Type B pancreatic cell (in vitro differentiated cells): ENCODE data around the gene PRKACG. TPM values are rescaled to one million over a fixed set of nuclear protein-coding genes. Genes with fewer than 3 reads are reported as not detected.

Experiments used
- DNase-seq: peaks from one replicate; pipeline ENCODE4 v3.0.0; 2021; ENCODE audit warnings: mixed read lengths; ENCODE audit not compliant: unreplicated experiment; ENCODE audit errors: extremely low spot score
- H3K27ac Mint-ChIP-seq: 2 replicates; pipeline ENCODE4 v1.8.0; 2021; ENCODE audit warnings: mild to moderate bottlenecking, mixed read lengths
- H3K27me3 Mint-ChIP-seq: 2 replicates; pipeline ENCODE4 v1.8.0; 2021; ENCODE audit warnings: mixed read lengths
- H3K36me3 Mint-ChIP-seq: 2 replicates; pipeline ENCODE4 v1.8.0; 2021; ENCODE audit warnings: mixed read lengths
- H3K4me1 Mint-ChIP-seq: one replicate; pipeline ENCODE4 v1.8.0; 2021; ENCODE audit warnings: mixed read lengths; ENCODE audit not compliant: unreplicated experiment
- H3K4me3 Mint-ChIP-seq: 2 replicates; pipeline ENCODE4 v1.8.0; 2021; ENCODE audit warnings: mild to moderate bottlenecking, mixed read lengths
- H3K9me3 Mint-ChIP-seq: 2 replicates; pipeline ENCODE4 v1.8.0; 2021; ENCODE audit warnings: mixed read lengths
- total RNA-seq: library from RNA; stranded (reverse); gene quantifications from 2 replicates; pipeline ENCODE4 v1.2.1, GENCODE V29; 2021; ENCODE audit warnings: low replicate concordance
- TF ChIP-seq, protein P1 (sequence below): fragments of 200-600 bp; sonication (generic); conservative IDR thresholded peaks from 2 replicates; pipeline ENCODE4 v1.5.0; 2021; ENCODE audit warnings: antibody characterized with exemption, mild to moderate bottlenecking

PRKACG gene
- total RNA-seq, 1 donor from 2014 or later: not detected

DNA sequence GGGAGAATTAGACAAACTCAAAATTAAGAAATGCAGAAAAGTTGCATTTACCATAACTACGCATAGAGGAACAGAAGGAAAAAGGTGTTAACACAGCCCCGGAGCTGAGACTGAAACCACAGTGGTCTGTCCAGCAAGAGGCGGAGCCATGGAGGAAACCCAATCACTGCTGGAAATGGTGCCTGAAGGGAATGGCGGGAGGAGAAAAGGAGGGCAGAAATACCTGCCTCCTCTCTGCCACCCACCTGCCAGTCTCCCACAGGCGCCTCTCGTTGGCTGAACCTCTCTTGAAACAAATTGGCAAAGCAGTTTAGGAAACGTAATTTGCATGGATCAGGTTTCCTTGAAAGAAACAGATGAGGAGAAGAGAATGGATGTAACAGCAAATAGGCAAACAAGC lies 9.7 kb upstream of the PRKACG start:
- Mint-ChIP-seq H3K27me3 (no peaks in the 10 kb centered on the region), H3K27ac (no peak overlapping the region), H3K4me1 (peaks cover 5% of the 10 kb centered on the region), H3K4me3 (no peak overlapping the region), H3K9me3 (no peaks in the 10 kb centered on the region), H3K36me3 (no peaks in the 10 kb centered on the region)
- no peak for DNase-seq
- TF ChIP-seq, protein P1, sequence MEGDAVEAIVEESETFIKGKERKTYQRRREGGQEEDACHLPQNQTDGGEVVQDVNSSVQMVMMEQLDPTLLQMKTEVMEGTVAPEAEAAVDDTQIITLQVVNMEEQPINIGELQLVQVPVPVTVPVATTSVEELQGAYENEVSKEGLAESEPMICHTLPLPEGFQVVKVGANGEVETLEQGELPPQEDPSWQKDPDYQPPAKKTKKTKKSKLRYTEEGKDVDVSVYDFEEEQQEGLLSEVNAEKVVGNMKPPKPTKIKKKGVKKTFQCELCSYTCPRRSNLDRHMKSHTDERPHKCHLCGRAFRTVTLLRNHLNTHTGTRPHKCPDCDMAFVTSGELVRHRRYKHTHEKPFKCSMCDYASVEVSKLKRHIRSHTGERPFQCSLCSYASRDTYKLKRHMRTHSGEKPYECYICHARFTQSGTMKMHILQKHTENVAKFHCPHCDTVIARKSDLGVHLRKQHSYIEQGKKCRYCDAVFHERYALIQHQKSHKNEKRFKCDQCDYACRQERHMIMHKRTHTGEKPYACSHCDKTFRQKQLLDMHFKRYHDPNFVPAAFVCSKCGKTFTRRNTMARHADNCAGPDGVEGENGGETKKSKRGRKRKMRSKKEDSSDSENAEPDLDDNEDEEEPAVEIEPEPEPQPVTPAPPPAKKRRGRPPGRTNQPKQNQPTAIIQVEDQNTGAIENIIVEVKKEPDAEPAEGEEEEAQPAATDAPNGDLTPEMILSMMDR: no peak

DNA sequence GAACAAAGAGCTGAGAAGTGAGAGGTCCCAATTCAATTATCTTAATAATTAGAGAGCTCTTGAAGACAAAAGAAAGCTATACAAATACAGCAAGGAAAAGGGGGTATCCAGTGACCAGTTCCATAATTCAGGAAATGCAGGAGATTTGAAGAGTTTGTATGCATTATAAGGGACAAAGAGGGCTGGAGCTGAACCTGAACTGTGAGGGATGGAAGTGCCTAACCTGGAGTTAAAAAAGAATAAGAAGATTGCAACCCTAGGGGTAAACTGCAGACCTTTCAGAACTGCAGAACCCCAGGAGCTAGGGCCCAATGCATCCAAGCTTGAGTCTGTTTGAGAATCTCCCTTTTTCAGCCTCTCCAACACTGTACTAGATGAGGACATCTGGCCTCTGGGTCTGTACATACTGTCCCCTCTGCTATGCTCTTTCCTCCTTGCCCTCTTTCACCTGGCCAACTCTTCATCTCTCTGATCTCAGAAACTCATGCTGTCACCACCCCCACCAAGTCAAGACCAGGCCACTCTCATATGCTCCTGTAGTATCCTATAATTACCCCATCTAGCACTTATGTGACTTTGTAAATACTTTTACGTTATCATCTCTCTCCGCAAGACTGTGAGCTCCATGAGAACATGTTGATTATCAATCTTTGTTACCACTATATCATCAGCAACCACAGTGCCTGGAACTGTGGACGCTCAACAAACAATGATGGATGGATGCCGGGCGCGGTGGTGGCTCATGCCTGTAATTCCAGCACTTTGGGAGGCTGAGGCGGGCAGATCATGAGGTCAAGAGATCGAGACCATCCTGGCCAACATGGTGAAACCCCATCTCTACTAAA lies 6.6 kb upstream of the PRKACG start:
- H3K9me3 Mint-ChIP-seq: no peaks in the 10 kb centered on the region
- no peak for DNase-seq
- peaks cover 5% of the 10 kb centered on the region for H3K4me1 Mint-ChIP-seq
- no peaks in the 10 kb centered on the region for H3K27me3 Mint-ChIP-seq
- TF ChIP-seq, protein P1: no peak
- no peak overlapping the region for H3K4me3 Mint-ChIP-seq
- no peak overlapping the region for H3K27ac Mint-ChIP-seq
- no peaks in the 10 kb centered on the region for H3K36me3 Mint-ChIP-seq

DNA sequence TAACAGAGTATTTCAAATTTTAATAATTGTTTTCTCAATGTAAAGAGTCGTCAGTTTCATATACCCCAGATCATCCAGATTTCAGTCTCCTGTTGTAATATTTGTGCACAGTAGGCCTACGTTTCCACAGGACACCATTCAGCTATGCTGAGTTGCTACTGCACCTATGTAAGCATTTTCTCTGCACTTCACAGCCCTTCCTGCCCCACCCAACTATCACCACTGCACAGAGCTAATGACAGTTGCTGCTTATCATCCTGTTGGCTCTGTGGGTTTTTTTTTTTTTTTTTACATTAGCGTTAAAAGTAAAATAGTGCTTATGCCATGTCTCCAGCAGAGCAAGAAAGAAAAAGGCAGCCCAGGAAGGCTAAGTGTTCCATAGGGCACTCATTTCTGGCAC lies 5.9 kb upstream of the PRKACG start:
- no peaks in the 10 kb centered on the region for H3K36me3 Mint-ChIP-seq
- no peaks in the 10 kb centered on the region for H3K9me3 Mint-ChIP-seq
- no peak overlapping the region for H3K27ac Mint-ChIP-seq
- H3K4me1 Mint-ChIP-seq: peaks cover 5% of the 10 kb centered on the region
- TF ChIP-seq, protein P1: no peak
- no peak overlapping the region for H3K4me3 Mint-ChIP-seq
- DNase-seq: no peak
- no peaks in the 10 kb centered on the region for H3K27me3 Mint-ChIP-seq

DNA sequence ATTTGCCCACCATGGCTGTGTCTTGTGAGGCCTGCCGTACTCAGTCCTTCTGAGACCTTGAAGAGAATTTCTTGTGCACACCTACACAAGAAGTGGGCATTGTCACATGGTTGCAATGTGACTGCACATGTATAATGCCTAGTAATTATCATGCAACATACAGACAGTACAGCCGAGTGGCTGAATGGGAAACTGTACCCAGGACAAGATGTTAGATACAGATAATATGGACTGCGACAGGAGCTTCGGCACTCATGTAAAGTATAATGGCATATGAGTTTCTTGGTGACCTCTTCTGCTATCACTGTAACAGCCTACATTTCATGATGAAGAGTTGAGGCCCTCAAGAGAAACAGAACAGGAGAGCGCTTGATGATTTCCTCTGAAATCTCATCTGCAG lies 4.8 kb upstream of the PRKACG start:
- DNase-seq: no peak
- TF ChIP-seq, protein P1: no peak
- Mint-ChIP-seq H3K36me3 (no peaks in the 10 kb centered on the region), H3K4me3 (no peak overlapping the region), H3K27ac (no peak overlapping the region), H3K4me1 (peaks cover 5% of the 10 kb centered on the region), H3K9me3 (no peaks in the 10 kb centered on the region), H3K27me3 (no peaks in the 10 kb centered on the region)

DNA sequence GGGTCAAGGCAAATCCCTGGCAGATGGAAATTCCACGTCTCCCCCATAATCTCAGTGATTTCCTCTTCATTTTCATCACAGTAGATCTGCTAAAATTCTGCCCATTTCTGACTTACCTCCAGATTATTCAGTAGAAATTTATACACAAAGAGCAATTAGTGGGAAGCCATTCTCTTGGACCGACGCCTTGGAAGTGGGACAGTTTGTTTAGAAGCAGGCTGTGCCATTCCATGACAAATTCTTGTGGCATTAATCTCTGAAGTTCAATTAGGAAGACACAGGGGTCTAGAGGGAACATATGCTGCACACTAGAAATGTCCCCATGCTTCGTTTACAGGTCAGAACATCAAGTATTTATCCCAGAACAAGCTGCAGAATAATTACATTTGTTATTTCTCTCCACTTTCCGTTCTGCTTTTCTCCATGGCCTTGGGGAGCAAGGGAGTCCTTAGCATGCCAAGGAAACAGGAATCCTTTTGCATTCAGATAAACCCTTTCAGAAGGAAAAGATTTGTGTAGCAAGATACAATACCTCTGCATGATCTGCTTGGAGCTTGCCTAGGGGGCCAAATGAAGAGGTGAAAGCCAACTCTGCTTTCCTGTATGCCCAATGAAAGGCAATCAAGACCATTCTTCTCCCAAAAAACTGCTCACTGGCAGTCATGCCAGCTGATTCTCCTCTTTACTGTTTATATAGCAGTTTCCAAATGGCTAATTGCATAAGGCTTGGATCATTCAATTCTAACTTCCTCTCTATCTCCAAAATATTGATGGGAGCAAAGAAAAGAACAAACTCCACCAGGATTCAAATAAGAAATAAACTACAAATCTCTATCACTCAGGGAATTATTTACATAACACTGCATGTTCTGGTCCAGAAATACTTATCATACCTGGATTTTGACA lies 2.5 kb upstream of the PRKACG start:
- H3K4me3 Mint-ChIP-seq: no peak overlapping the region
- H3K27ac Mint-ChIP-seq: no peak overlapping the region
- TF ChIP-seq, protein P1: no peak
- H3K4me1 Mint-ChIP-seq: no peaks in the 10 kb centered on the region
- no peaks in the 10 kb centered on the region for H3K27me3 Mint-ChIP-seq
- no peaks in the 10 kb centered on the region for H3K9me3 Mint-ChIP-seq
- DNase-seq: no peak
- no peaks in the 10 kb centered on the region for H3K36me3 Mint-ChIP-seq
